Upper lobe of left lung (tissue), 4 donors: Measurements from ENCODE around the gene RBM39.

Source experiments
- EP300 ChIP-seq, 4 donors: sonication (generic); formaldehyde crosslinking; IDR thresholded peaks; one replicate each; pipeline ENCODE4 v1.5.1; 2017; ENCODE audit warnings: antibody characterized with exemption in 4 of 4, control low read depth in 2 of 4
- POLR2AphosphoS5 ChIP-seq, 2 donors: sonication (generic); formaldehyde crosslinking; IDR thresholded peaks; one replicate each; pipeline ENCODE4 v1.5.1; 2017; ENCODE audit warnings: antibody characterized with exemption in 2 of 2
- TF ChIP-seq, protein P1 (sequence below), 6 experiments: fragments of 450-650 bp in 4 of 6; fragments of 200-600 bp in 2 of 6; sonication (generic) in 2 of 6; IDR thresholded peaks; one replicate each; pipeline ENCODE4 v1.5.1; 2016 to 2019; ENCODE audit warnings: antibody characterized with exemption in 6 of 6

DNA sequence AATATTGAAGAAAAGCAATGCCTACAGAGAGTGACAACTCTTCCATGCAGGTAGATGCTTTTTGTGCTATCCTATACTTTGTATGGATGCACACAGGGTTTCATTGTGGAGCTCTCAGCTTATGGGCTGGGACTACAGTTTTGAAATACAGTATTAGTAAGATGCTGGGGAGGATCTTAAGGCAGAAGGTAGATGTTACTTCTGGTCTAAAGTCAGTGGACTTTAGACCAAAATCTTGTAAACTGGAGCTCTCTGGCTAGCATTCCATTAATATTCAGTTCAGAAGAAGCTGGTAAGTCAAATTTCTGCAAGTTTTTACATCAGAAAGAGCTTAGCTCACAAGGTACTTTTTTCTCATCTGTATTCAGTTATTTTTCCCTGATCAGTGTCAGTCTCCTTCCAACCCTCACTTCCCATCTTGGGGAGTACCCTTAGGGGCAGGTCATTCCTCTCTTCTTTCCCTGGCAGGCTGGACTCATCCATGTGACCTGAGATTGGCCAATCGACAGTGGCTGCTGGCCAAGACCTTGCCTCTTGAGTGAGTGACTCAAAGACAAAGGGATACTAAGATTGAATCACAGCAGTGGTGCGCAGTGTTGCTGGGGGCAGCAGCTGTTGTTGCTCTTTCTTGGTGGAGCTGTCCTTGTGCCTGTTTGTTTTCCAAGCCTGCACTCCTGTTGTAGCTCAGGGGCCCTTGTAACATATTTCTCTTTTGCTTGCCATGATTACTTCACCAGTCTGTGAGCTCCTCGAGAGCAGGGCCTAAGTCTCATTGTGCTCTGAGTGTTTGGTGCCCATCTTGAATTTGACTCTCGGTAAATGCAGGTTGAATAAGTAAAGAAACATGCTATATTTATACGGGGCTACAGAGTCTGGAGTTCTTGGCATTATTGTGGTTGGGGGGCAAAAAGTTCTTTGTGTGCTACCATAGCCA, 26.9 kb upstream of the RBM39 start:
- TF ChIP-seq, protein P1, sequence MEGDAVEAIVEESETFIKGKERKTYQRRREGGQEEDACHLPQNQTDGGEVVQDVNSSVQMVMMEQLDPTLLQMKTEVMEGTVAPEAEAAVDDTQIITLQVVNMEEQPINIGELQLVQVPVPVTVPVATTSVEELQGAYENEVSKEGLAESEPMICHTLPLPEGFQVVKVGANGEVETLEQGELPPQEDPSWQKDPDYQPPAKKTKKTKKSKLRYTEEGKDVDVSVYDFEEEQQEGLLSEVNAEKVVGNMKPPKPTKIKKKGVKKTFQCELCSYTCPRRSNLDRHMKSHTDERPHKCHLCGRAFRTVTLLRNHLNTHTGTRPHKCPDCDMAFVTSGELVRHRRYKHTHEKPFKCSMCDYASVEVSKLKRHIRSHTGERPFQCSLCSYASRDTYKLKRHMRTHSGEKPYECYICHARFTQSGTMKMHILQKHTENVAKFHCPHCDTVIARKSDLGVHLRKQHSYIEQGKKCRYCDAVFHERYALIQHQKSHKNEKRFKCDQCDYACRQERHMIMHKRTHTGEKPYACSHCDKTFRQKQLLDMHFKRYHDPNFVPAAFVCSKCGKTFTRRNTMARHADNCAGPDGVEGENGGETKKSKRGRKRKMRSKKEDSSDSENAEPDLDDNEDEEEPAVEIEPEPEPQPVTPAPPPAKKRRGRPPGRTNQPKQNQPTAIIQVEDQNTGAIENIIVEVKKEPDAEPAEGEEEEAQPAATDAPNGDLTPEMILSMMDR (IDR thresholded peaks at IDR 0.05) = no peak
- TF ChIP-seq POLR2AphosphoS5 (IDR thresholded peaks at IDR 0.05) (peak; percentile 97 to 98), EP300 (IDR thresholded peaks at IDR 0.05) (peak in 1 of 4 donors; percentile 77)
